Glomerular visceral epithelial cell (primary cell): Measurements from ENCODE around the gene ZNF225.
"Not testable (repeated sequence)": the region's sequence is repeated elsewhere in the genome, so short reads cannot be mapped to it uniquely, and the experiment has no call there.

Experiments
- DNase-seq: peaks from one replicate; pipeline ENCODE4 v3.0.0-alpha.2; 2016; ENCODE audit errors: extremely low spot score

Gene ZNF225

GRCh38 chr19:44163789-44164188 is 50.6 kb downstream of the ZNF225 start:
- no peak for DNase-seq

GRCh38 chr19:44164327-44164672 is 51.1 kb downstream of the ZNF225 start:
- no peak for DNase-seq

- peak; percentile 97 for DNase-seq
These were observed 51.7 kb downstream of the ZNF225 start, which contains the start of gene ZNF226 for GRCh38 chr19:44164673-44165512. Gene ZNF226 (plus strand): TSS chr19:44165100. CDS start chr19:44170081, 4,981 bp downstream.

- DNase-seq, result not testable (repeated sequence)
These were observed 57.5 kb downstream of the ZNF225 start for GRCh38 chr19:44170660-44171059.

GRCh38 chr19:44176590-44176989 is 63.4 kb downstream of the ZNF225 start:
- DNase-seq, result no peak

- no peak for DNase-seq
These were observed 67.8 kb downstream of the ZNF225 start for GRCh38 chr19:44180968-44181367.

- DNase-seq, result no peak
These were observed 68.9 kb downstream of the ZNF225 start for GRCh38 chr19:44182145-44182544.
